AG04450 (cell line): ENCODE measurements around the gene SYCE1L. TPM values are rescaled to one million over a fixed set of nuclear protein-coding genes. Genes with fewer than 3 reads are reported as not detected.

ENCODE experiments used
- CTCF ChIA-PET: fragments of 300-600, 350-600 bp; formaldehyde crosslinking; extraction: SDS; loops from one replicate; lab custom pipeline; 2022; ENCODE audit warnings: antibody characterized with exemption, inconsistent platforms; lab: Charles Lee
- POLR2A ChIA-PET: fragments of 350-600 bp; formaldehyde crosslinking; extraction: SDS; loops from one replicate; lab custom pipeline; 2021; ENCODE audit warnings: antibody characterized with exemption, inconsistent platforms; lab: Yijun Ruan, JAX
- DNase-seq: peaks from one replicate; pipeline ENCODE4 v3.0.0-alpha.2; 2011; ENCODE audit warnings: low read depth, low spot score
- H3K27ac ChIP-seq: one replicate; pipeline ENCODE4 v1.5.1; 2012; ENCODE audit warnings: low read depth, low read length, control low read depth
- H3K27me3 ChIP-seq: one replicate; pipeline ENCODE4 v1.6.0; 2012; ENCODE audit warnings: low read length; ENCODE audit not compliant: control insufficient read depth, insufficient read depth
- H3K4me3 ChIP-seq: 2 replicates; pipeline ENCODE4 v1.5.1; 2011; ENCODE audit warnings: mild to moderate bottlenecking, low read depth, low read length, control low read depth
- H3K9me3 ChIP-seq: 2 replicates; pipeline ENCODE4 v1.5.1; 2012; ENCODE audit warnings: low read length; ENCODE audit not compliant: control insufficient read depth, insufficient read depth
- polyA plus RNA-seq: library from polyadenylated mRNA; depleted of rRNA; stranded (reverse); fragments of >200 nt; gene quantifications from 2 replicates; pipeline ENCODE4 v1.2.3, GENCODE V29; 2011
- TF ChIP-seq, protein P1 (sequence below): IDR thresholded peaks from 2 replicates; pipeline ENCODE4 v1.5.1; 2011; ENCODE audit warnings: low read depth, low read length, control low read depth, inconsistent platforms

SYCE1L gene
- polyA plus RNA-seq, 1 experiment = 0.10 TPM

DNA sequence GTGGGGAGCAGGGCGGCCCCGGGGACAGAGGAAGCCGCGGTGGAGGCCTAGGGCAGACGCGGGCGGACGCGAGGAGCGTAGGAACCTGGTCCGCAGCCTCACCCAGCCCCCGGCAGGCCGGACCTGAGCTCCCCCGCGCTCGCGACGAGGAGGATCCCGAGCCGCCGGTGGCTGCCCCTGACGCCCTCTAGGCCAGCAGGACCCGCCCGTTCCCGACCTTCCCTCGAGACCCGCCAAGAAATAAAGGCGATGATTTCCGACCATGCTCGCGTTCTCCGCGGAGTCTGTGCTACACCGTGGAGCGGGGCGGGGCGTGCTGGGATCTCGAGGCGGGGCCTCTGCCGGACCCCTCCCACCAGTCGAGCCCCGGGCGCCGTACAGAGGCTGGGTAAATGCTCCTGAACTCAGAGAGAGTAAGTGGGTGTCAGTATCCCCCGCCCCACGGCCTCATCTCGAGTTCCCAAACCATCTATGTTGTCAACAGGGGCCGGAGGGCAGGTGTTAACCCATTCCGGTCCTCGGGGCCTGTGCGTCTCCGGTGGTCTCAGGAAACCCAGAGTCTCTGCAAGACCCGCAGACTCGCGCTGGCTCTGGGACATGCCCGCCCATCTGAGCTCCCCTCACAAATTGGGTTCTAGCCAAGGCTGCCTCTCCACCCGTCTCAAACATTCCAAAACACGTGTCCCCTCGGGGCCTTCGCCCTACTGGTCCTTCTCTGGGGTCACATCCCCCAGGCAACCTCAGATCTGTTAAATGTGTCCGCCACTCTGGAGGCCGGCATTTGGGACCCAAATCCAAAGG is 13.7 kb downstream of the SYCE1L start:
- Histone ChIP-seq H3K27me3 (no peaks in the 10 kb centered on the region), H3K9me3 (peaks cover 4% of the 10 kb centered on the region; the same call in 1 of the 2 replicates), H3K27ac (no peak overlapping the region), H3K4me3 (peak overlapping the region; percentile 55)
- TF ChIP-seq, protein P1, sequence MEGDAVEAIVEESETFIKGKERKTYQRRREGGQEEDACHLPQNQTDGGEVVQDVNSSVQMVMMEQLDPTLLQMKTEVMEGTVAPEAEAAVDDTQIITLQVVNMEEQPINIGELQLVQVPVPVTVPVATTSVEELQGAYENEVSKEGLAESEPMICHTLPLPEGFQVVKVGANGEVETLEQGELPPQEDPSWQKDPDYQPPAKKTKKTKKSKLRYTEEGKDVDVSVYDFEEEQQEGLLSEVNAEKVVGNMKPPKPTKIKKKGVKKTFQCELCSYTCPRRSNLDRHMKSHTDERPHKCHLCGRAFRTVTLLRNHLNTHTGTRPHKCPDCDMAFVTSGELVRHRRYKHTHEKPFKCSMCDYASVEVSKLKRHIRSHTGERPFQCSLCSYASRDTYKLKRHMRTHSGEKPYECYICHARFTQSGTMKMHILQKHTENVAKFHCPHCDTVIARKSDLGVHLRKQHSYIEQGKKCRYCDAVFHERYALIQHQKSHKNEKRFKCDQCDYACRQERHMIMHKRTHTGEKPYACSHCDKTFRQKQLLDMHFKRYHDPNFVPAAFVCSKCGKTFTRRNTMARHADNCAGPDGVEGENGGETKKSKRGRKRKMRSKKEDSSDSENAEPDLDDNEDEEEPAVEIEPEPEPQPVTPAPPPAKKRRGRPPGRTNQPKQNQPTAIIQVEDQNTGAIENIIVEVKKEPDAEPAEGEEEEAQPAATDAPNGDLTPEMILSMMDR = no peak
- DNase-seq = no peak
- POLR2A ChIA-PET = no interaction called here
- CTCF ChIA-PET = interaction anchor here (1.1 kb wide), 1 partner anchor 42 kb away, joined by 3 read pairs; no protein-coding TSS in a partner anchor

DNA sequence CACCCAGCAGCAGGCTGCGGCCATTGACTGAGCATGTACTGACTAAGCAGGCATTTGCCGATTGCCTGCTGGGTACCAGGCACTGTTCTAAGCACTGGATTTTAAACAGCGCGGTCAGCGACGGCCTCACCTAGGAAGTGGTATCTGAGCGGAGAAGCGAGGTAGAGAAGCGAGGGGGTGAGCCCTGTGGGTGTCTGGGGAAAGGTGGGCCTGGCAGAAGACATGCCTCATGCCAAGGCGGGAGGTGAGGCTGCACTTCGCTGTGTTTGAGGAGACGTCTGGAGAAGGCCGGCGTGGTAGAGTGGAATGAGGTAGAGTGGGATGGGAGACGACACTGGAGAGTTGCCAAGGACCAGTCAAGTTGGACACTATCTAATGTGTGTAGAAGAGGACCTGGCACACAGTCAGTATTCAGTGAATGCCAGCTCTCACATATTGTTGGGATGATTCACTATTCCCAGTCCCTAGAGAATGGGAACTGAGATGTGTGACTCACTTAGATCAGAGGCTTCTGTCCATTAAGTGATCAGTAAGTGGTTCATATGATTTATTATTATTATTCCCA is 14.4 kb downstream of the SYCE1L start:
- Histone ChIP-seq H3K27me3 (no peaks in the 10 kb centered on the region), H3K27ac (no peak overlapping the region), H3K9me3 (peaks cover 4% of the 10 kb centered on the region; the same call in 1 of the 2 replicates), H3K4me3 (no peak overlapping the region)
- ChIA-PET POLR2A (no interaction called here), CTCF (no interaction called here)
- TF ChIP-seq, protein P1 = no peak
- DNase-seq = peak; percentile 37

DNA sequence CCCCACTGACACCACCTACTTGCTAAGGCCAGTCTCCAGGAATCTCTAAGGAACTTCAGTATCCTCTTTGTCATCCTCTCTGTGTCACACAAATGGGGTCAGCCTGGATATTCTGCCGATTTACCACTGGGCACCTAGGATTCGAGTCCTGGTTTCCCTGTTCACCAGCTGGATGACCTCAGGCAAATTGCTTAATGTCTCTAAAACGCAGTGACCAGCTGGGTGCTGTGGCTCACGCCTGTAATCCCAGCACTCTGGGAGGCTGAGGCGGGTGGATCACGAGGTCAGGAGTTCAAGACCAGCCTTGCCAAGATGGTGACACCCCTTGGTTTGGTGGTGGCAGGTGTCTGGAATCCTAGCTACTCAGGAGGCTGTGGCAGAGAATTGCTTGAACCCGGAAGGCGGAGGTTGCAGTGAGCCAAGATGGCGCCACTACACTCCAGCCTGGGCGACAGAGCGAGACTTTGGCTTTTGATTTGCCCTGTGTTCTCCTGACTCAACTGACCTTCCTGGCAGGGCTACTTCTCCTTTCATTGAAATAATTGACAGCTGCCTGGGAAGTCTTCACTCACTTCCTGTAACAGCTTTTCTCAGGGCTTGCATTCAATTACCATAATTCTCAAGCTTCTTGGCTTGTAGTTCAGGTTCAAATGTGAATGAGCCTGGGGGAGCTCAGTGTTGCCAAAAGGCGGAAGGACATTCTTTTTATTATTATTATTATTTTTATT is 15.4 kb downstream of the SYCE1L start:
- Histone ChIP-seq H3K4me3 (no peak overlapping the region), H3K9me3 (peaks cover 4% of the 10 kb centered on the region; the same call in 1 of the 2 replicates), H3K27ac (no peak overlapping the region), H3K27me3 (no peaks in the 10 kb centered on the region)
- TF ChIP-seq, protein P1 = no peak
- ChIA-PET POLR2A (no interaction called here), CTCF (no interaction called here)
- no peak for DNase-seq

DNA sequence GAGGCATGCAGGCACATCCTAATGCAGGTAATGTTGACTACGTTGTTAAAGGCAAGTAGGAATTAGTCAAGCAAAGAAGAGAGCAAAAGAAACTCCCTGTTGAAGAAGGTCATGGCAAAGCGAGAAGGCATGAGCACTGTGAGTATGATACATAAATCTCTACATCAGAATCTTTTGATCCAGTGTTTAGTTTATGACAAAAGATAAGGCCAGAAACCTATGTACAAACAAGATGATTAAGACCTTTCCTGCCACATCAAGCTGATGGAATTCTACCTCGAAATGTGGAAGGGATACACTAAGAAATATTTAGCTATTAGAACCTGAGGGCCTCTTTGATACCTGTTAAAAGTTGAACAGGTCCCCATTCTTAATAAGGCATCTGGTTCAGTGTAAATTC is 20.2 kb downstream of the SYCE1L start:
- H3K27ac ChIP-seq = no peak overlapping the region
- no peak for DNase-seq

More for the DNA sequence above, 20.2 kb downstream of the SYCE1L start:
- Histone ChIP-seq H3K4me3 (no peak overlapping the region), H3K27me3 (no peaks in the 10 kb centered on the region), H3K9me3 (no peaks in the 10 kb centered on the region)
- TF ChIP-seq, protein P1 = no peak
- CTCF ChIA-PET = interaction anchor here (0.7 kb wide), 1 partner anchor 758 kb away, joined by 3 read pairs; no protein-coding TSS in a partner anchor
- POLR2A ChIA-PET = interaction anchor here (0.6 kb wide), 1 partner anchor 932 kb away, joined by 4 read pairs; no protein-coding TSS in a partner anchor
